WTC11 (cell line): ENCODE data around the gene ATXN1L. TPM values are rescaled to one million over a fixed set of nuclear protein-coding genes. Genes with fewer than 3 reads are reported as not detected.

Experiments used
- ATAC-seq: fragments of 200-7000 bp; cut with Tn5 transposase; 2 replicates; pipeline ENCODE4 v1.10.0; 2021; ENCODE audit warnings: mild to moderate bottlenecking, moderate library complexity
- CTCF ChIA-PET: fragments of 300-600 bp; sonication (Branson Sonifier 250); formaldehyde crosslinking; loops from one replicate; lab custom pipeline; 2021; ENCODE audit warnings: antibody characterized with exemption; lab: Charles Lee
- POLR2A ChIA-PET: fragments of 350-600 bp; sonication (Branson Sonifier 250); formaldehyde crosslinking; loops from one replicate; lab custom pipeline; 2021; ENCODE audit warnings: antibody characterized with exemption; lab: Charles Lee
- DNase-seq: peaks from one replicate; pipeline ENCODE4 v3.0.0; 2021; ENCODE audit warnings: low spot score
- H3K27ac Mint-ChIP-seq: 2 replicates; pipeline ENCODE4 v1.8.0; 2021; ENCODE audit warnings: mixed read lengths
- H3K27me3 Mint-ChIP-seq: 2 replicates; pipeline ENCODE4 v1.8.0; 2021; ENCODE audit warnings: low read depth, mild to moderate bottlenecking, moderate library complexity, mixed read lengths
- H3K36me3 Mint-ChIP-seq: 2 replicates; pipeline ENCODE4 v1.8.0; 2021; ENCODE audit warnings: mixed read lengths
- H3K4me1 Mint-ChIP-seq: 2 replicates; pipeline ENCODE4 v1.8.0; 2022; ENCODE audit warnings: mixed read lengths
- H3K4me3 Mint-ChIP-seq: 2 replicates; pipeline ENCODE4 v1.8.0; 2021; ENCODE audit warnings: mild to moderate bottlenecking, moderate library complexity, mixed read lengths
- H3K9me3 Mint-ChIP-seq: 2 replicates; pipeline ENCODE4 v1.8.0; 2021; ENCODE audit warnings: mixed read lengths
- ATF1 ChIP-seq: sonication (generic); formaldehyde crosslinking; IDR thresholded peaks from 2 replicates; pipeline ENCODE4 v1.8.1; 2023; ENCODE audit warnings: mild to moderate bottlenecking, moderate library complexity, missing genetic modification reagents
- CBFB ChIP-seq: sonication (generic); formaldehyde crosslinking; IDR thresholded peaks from 2 replicates; pipeline ENCODE4 v1.8.1; 2022; ENCODE audit warnings: mild to moderate bottlenecking, low read depth, missing genetic modification reagents
- CREM ChIP-seq: sonication (generic); formaldehyde crosslinking; IDR thresholded peaks from 2 replicates; pipeline ENCODE4 v1.8.1; 2022; ENCODE audit warnings: mild to moderate bottlenecking, missing genetic modification reagents, moderate library complexity
- EMX1 ChIP-seq: fragments of 250-450 bp; sonication (Bioruptor Pico); IDR thresholded peaks from 2 replicates; pipeline ENCODE4 v1.8.0; 2021; ENCODE audit warnings: mild to moderate bottlenecking
- ESRRA ChIP-seq: sonication (generic); formaldehyde crosslinking; IDR thresholded peaks from 2 replicates; pipeline ENCODE4 v1.8.1; 2022; ENCODE audit warnings: mild to moderate bottlenecking, missing genetic modification reagents, borderline replicate concordance
- FOXJ3 ChIP-seq: sonication (generic); formaldehyde crosslinking; IDR thresholded peaks from 2 replicates; pipeline ENCODE4 v1.9.0; 2021; ENCODE audit warnings: missing genetic modification reagents, mild to moderate bottlenecking, borderline replicate concordance
- GABPB1 ChIP-seq: sonication (generic); formaldehyde crosslinking; IDR thresholded peaks from 2 replicates; pipeline ENCODE4 v1.8.1; 2023; ENCODE audit warnings: mild to moderate bottlenecking, missing genetic modification reagents
- JUN ChIP-seq: sonication (generic); formaldehyde crosslinking; IDR thresholded peaks from 2 replicates; pipeline ENCODE4 v1.8.0; 2023; ENCODE audit warnings: mild to moderate bottlenecking, missing genetic modification reagents
- NR2C2 ChIP-seq: sonication (generic); formaldehyde crosslinking; IDR thresholded peaks from 2 replicates; pipeline ENCODE4 v1.8.0; 2022; ENCODE audit warnings: mild to moderate bottlenecking, missing genetic modification reagents
- OVOL2 ChIP-seq: fragments of 250-450 bp; sonication (Bioruptor Pico); IDR thresholded peaks from 2 replicates; pipeline ENCODE4 v1.9.0; 2021; ENCODE audit warnings: mild to moderate bottlenecking, borderline replicate concordance
- PRRX2 ChIP-seq: fragments of 250-450 bp; sonication (Bioruptor Pico); IDR thresholded peaks from 2 replicates; pipeline ENCODE4 v1.8.0; 2021; ENCODE audit warnings: mild to moderate bottlenecking
- RELA ChIP-seq: sonication (generic); formaldehyde crosslinking; IDR thresholded peaks from 2 replicates; pipeline ENCODE4 v1.8.1; 2022; ENCODE audit warnings: missing genetic modification reagents, mild to moderate bottlenecking, borderline replicate concordance
- RORB ChIP-seq: fragments of 250-450 bp; sonication (Bioruptor Pico); IDR thresholded peaks from 2 replicates; pipeline ENCODE4 v1.9.0; 2021; ENCODE audit warnings: mild to moderate bottlenecking
- ZNF263 ChIP-seq: sonication (generic); formaldehyde crosslinking; IDR thresholded peaks from 2 replicates; pipeline ENCODE4 v1.8.1; 2022; ENCODE audit warnings: low read depth, mild to moderate bottlenecking, moderate library complexity, missing genetic modification reagents
- ZNF317 ChIP-seq: sonication (generic); formaldehyde crosslinking; IDR thresholded peaks from 2 replicates; pipeline ENCODE4 v1.8.1; 2023; ENCODE audit warnings: low read depth, mild to moderate bottlenecking, moderate library complexity, missing genetic modification reagents, borderline replicate concordance
- total RNA-seq: library from RNA; stranded (reverse); gene quantifications from 3 replicates; pipeline ENCODE4 v1.2.3, GENCODE V29; 2021
- TF ChIP-seq, protein P1 (sequence below): sonication (generic); formaldehyde crosslinking; IDR thresholded peaks from 2 replicates; pipeline ENCODE4 v1.8.0; 2023; ENCODE audit warnings: mild to moderate bottlenecking, missing genetic modification reagents
- TF ChIP-seq, protein P2 (sequence below): sonication (generic); formaldehyde crosslinking; conservative IDR thresholded peaks from 2 replicates; pipeline ENCODE4 v1.8.1; 2023; ENCODE audit warnings: mild to moderate bottlenecking, low read depth, missing genetic modification reagents, moderate library complexity
- TF ChIP-seq, protein P3 (sequence below): sonication (generic); formaldehyde crosslinking; IDR thresholded peaks from 2 replicates; pipeline ENCODE4 v1.8.1; 2023; ENCODE audit warnings: mild to moderate bottlenecking, missing genetic modification reagents, borderline replicate concordance

ATXN1L gene
- total RNA-seq, 1 experiment from 2014 or later = 23.2 TPM

DNA sequence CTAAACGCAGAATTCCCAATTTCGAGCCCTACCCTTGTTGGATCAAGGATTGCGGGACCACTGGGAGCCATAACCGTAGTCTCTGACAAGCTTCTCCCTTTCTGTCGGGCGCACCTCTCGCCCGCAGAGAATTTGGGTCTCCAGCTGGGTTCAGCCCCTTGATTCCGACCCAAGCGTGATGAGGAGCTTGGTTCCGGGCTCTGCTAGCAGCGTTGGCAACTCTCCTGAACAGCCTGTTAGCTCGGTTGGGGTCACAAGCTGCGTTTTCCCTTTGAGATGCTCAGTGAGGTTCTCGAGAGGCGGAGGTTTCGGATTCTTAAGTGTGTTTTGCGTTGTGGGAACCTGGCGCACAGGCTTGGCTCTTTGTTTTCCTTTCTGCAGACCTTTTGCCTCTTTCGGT, 655 bp downstream of the ATXN1L start (continued):
- TF ChIP-seq, protein P1, sequence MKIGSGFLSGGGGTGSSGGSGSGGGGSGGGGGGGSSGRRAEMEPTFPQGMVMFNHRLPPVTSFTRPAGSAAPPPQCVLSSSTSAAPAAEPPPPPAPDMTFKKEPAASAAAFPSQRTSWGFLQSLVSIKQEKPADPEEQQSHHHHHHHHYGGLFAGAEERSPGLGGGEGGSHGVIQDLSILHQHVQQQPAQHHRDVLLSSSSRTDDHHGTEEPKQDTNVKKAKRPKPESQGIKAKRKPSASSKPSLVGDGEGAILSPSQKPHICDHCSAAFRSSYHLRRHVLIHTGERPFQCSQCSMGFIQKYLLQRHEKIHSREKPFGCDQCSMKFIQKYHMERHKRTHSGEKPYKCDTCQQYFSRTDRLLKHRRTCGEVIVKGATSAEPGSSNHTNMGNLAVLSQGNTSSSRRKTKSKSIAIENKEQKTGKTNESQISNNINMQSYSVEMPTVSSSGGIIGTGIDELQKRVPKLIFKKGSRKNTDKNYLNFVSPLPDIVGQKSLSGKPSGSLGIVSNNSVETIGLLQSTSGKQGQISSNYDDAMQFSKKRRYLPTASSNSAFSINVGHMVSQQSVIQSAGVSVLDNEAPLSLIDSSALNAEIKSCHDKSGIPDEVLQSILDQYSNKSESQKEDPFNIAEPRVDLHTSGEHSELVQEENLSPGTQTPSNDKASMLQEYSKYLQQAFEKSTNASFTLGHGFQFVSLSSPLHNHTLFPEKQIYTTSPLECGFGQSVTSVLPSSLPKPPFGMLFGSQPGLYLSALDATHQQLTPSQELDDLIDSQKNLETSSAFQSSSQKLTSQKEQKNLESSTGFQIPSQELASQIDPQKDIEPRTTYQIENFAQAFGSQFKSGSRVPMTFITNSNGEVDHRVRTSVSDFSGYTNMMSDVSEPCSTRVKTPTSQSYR (CRISPR knock-in tag) = no peak
- TF ChIP-seq, protein P2, sequence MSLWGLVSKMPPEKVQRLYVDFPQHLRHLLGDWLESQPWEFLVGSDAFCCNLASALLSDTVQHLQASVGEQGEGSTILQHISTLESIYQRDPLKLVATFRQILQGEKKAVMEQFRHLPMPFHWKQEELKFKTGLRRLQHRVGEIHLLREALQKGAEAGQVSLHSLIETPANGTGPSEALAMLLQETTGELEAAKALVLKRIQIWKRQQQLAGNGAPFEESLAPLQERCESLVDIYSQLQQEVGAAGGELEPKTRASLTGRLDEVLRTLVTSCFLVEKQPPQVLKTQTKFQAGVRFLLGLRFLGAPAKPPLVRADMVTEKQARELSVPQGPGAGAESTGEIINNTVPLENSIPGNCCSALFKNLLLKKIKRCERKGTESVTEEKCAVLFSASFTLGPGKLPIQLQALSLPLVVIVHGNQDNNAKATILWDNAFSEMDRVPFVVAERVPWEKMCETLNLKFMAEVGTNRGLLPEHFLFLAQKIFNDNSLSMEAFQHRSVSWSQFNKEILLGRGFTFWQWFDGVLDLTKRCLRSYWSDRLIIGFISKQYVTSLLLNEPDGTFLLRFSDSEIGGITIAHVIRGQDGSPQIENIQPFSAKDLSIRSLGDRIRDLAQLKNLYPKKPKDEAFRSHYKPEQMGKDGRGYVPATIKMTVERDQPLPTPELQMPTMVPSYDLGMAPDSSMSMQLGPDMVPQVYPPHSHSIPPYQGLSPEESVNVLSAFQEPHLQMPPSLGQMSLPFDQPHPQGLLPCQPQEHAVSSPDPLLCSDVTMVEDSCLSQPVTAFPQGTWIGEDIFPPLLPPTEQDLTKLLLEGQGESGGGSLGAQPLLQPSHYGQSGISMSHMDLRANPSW = no peak
- TF ChIP-seq, all 79 proteins: peak for 0

DNA sequence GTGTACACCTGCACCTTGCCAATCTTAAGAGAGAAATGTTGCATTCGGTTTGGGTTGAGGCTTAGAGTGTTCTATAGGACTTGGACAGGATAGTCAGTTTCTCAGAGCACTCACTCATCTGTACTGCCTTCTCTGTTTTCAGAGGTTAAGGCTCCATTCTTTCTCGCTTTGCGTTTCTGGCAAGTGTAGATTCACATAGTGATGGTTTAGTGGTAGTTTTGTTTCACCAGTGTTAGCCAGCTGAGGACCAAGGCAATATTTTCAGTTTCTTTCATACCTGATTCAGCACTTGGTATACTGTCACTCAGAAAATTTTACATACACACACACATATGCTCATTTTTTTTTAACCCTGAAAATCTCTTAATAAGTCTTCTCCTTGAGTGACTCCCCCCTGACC, 1.3 kb downstream of the ATXN1L start:
- no peak for DNase-seq
- CTCF ChIA-PET = no interaction called here
- TF ChIP-seq JUN (no peak), GABPB1 (no peak), EMX1 (no peak), RELA (CRISPR knock-in tag) (no peak), RORB (CRISPR knock-in tag) (no peak), ZNF263 (no peak), NR2C2 (CRISPR knock-in tag) (no peak), OVOL2 (CRISPR knock-in tag) (no peak), FOXJ3 (CRISPR knock-in tag) (no peak), CBFB (CRISPR knock-in tag) (no peak), ATF1 (CRISPR knock-in tag) (no peak), ZNF317 (no peak), CREM (CRISPR knock-in tag) (no peak), ESRRA (CRISPR knock-in tag) (no peak), PRRX2 (CRISPR knock-in tag) (no peak)
- TF ChIP-seq, protein P1 (CRISPR knock-in tag) = no peak
- TF ChIP-seq, protein P3, sequence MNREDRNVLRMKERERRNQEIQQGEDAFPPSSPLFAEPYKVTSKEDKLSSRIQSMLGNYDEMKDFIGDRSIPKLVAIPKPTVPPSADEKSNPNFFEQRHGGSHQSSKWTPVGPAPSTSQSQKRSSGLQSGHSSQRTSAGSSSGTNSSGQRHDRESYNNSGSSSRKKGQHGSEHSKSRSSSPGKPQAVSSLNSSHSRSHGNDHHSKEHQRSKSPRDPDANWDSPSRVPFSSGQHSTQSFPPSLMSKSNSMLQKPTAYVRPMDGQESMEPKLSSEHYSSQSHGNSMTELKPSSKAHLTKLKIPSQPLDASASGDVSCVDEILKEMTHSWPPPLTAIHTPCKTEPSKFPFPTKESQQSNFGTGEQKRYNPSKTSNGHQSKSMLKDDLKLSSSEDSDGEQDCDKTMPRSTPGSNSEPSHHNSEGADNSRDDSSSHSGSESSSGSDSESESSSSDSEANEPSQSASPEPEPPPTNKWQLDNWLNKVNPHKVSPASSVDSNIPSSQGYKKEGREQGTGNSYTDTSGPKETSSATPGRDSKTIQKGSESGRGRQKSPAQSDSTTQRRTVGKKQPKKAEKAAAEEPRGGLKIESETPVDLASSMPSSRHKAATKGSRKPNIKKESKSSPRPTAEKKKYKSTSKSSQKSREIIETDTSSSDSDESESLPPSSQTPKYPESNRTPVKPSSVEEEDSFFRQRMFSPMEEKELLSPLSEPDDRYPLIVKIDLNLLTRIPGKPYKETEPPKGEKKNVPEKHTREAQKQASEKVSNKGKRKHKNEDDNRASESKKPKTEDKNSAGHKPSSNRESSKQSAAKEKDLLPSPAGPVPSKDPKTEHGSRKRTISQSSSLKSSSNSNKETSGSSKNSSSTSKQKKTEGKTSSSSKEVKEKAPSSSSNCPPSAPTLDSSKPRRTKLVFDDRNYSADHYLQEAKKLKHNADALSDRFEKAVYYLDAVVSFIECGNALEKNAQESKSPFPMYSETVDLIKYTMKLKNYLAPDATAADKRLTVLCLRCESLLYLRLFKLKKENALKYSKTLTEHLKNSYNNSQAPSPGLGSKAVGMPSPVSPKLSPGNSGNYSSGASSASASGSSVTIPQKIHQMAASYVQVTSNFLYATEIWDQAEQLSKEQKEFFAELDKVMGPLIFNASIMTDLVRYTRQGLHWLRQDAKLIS = no peak
- Mint-ChIP-seq H3K36me3 (peaks cover 27% of the 10 kb centered on the region), H3K27me3 (peaks cover 2% of the 10 kb centered on the region; the same call in 1 of the 2 replicates), H3K4me1 (peaks cover 12% of the 10 kb centered on the region), H3K4me3 (peak overlapping the region; percentile 93), H3K27ac (peak overlapping the region; percentile 91), H3K9me3 (no peaks in the 10 kb centered on the region)
- ATAC-seq = no peak
- POLR2A ChIA-PET = no interaction called here
